Measurements from ENCODE around the gene ZNF805.
"Not testable (repeated sequence)": the region's sequence is repeated elsewhere in the genome, so short reads cannot be mapped to it uniquely, and the experiment has no call there.

The ZNF805 gene

GRCh38 chr19:57240311-57241090 is at the start of gene ZNF805:
ZNF805 (plus strand) TSS chr19:57240632; CDS start chr19:57240892, 260 bp downstream.
- peak; percentile 98 for DNase-seq (ENCODE audit: low spot score)

- DNase-seq (ENCODE audit: low spot score) = peak; percentile 96
These were observed 49.0 kb upstream of the ZNF805 start, which contains the start of gene ZNF264 for GRCh38 chr19:57191141-57192076. ZNF264 (plus strand) TSS chr19:57191500; CDS start chr19:57191914, 414 bp downstream.

- no peak for DNase-seq (ENCODE audit: low spot score)
These were observed 48.4 kb upstream of the ZNF805 start for GRCh38 chr19:57192077-57192420.

GRCh38 chr19:57192993-57193392 is 47.4 kb upstream of the ZNF805 start:
- no peak for DNase-seq (ENCODE audit: low spot score)

- DNase-seq (ENCODE audit: low spot score) = not testable (repeated sequence)
These were observed 42.6 kb upstream of the ZNF805 start for GRCh38 chr19:57197874-57198273.

GRCh38 chr19:57202160-57202559 is 38.3 kb upstream of the ZNF805 start:
- DNase-seq (ENCODE audit: low spot score) = no peak

- no peak for DNase-seq (ENCODE audit: low spot score)
These were observed 30.1 kb upstream of the ZNF805 start for GRCh38 chr19:57210381-57210780.

- DNase-seq (ENCODE audit: low spot score) = no peak
These were observed 28.3 kb upstream of the ZNF805 start for GRCh38 chr19:57212109-57212508.

GRCh38 chr19:57227502-57227901 is 12.9 kb upstream of the ZNF805 start:
- DNase-seq (ENCODE audit: low spot score) = no peak

- no peak for DNase-seq (ENCODE audit: low spot score)
These were observed 8.7 kb upstream of the ZNF805 start for GRCh38 chr19:57231686-57232085.

GRCh38 chr19:57233207-57233606 is 7.2 kb upstream of the ZNF805 start:
- no peak for DNase-seq (ENCODE audit: low spot score)

GRCh38 chr19:57239982-57240310 is 486 bp upstream of the ZNF805 start:
- DNase-seq (ENCODE audit: low spot score) = no peak

- no peak for DNase-seq (ENCODE audit: low spot score)
These were observed 744 bp downstream of the ZNF805 start for GRCh38 chr19:57241176-57241575.

GRCh38 chr19:57242821-57243220 is 2.4 kb downstream of the ZNF805 start:
- DNase-seq (ENCODE audit: low spot score) = no peak

GRCh38 chr19:57244513-57244912 is 4.1 kb downstream of the ZNF805 start:
- no peak for DNase-seq (ENCODE audit: low spot score)

GRCh38 chr19:57245066-57245465 is 4.6 kb downstream of the ZNF805 start:
- no peak for DNase-seq (ENCODE audit: low spot score)

- no peak for DNase-seq (ENCODE audit: low spot score)
These were observed 5.5 kb downstream of the ZNF805 start for GRCh38 chr19:57245959-57246358.

- no peak for DNase-seq (ENCODE audit: low spot score)
These were observed 8.2 kb downstream of the ZNF805 start for GRCh38 chr19:57248646-57249045.

GRCh38 chr19:57249329-57249728 is 8.9 kb downstream of the ZNF805 start:
- DNase-seq (ENCODE audit: low spot score) = no peak

GRCh38 chr19:57253767-57254166 is 13.3 kb downstream of the ZNF805 start:
- DNase-seq (ENCODE audit: low spot score) = not testable (repeated sequence)

- no peak for DNase-seq (ENCODE audit: low spot score)
These were observed 21.6 kb downstream of the ZNF805 start for GRCh38 chr19:57262044-57262443.

- no peak for DNase-seq (ENCODE audit: low spot score)
These were observed 22.9 kb downstream of the ZNF805 start for GRCh38 chr19:57263244-57263741.

GRCh38 chr19:57267291-57267690 is 26.9 kb downstream of the ZNF805 start:
- DNase-seq (ENCODE audit: low spot score) = no peak
